GM12878 (cell line): ENCODE measurements around the gene SPSB3. TPM values are rescaled to one million over a fixed set of nuclear protein-coding genes. Genes with fewer than 3 reads are reported as not detected.

Experiments used
- CBFB ChIP-seq: IDR thresholded peaks from 2 replicates; pipeline ENCODE4 v1.6.1; 2016; ENCODE audit warnings: antibody characterized with exemption, low read depth
- GATAD2B ChIP-seq: fragments of 450-650 bp; conservative IDR thresholded peaks from 2 replicates; pipeline ENCODE4 v1.6.1; 2017; ENCODE audit warnings: low read depth, mild to moderate bottlenecking, moderate library complexity
- JUNB ChIP-seq: IDR thresholded peaks from 2 replicates; pipeline ENCODE4 v1.6.1; 2016; ENCODE audit warnings: antibody characterized with exemption, mild to moderate bottlenecking
- PML ChIP-seq: IDR thresholded peaks from 2 replicates; pipeline ENCODE4 v1.6.1; 2012; ENCODE audit warnings: low read length, inconsistent platforms
- SIN3A ChIP-seq: IDR thresholded peaks from 2 replicates; pipeline ENCODE4 v1.6.1; 2012; ENCODE audit warnings: low read depth, low read length, improper control_type of control experiment
- SMAD1 ChIP-seq: fragments of 450-650 bp; IDR thresholded peaks from 2 replicates; pipeline ENCODE4 v1.6.1; 2018; ENCODE audit warnings: mild to moderate bottlenecking, low read depth; ENCODE audit not compliant: partially characterized antibody
- ZNF687 ChIP-seq: fragments of 450-650 bp; IDR thresholded peaks from 2 replicates; pipeline ENCODE4 v1.6.1; 2017; ENCODE audit warnings: mild to moderate bottlenecking, moderate library complexity
- polyA plus RNA-seq, 11 experiments: library from polyadenylated mRNA; depleted of rRNA in 4 of 11; unstranded in 6 of 11; stranded (reverse) in 5 of 11; fragments of >200 nt; fragmentation: Nextera tagmentation in 4 of 11; fragmentation: Illumina TruSeq in 1 of 11; extraction: Ambion mirVana in 4 of 11; extraction: Trizol in 1 of 11; gene quantifications; 1 replicate in 1 of 11; 2 replicates in 10 of 11; pipeline versions ENCODE4 v1.2.1 to v1.2.3, GENCODE V29; 2011 to 2016; ENCODE audit warnings: inconsistent platforms in 2 of 11, missing spikeins in 2 of 11, low read depth in 1 of 11
- total RNA-seq, 4 experiments: library from RNA; depleted of rRNA in 3 of 4; stranded (reverse); fragments of >200 nt in 3 of 4; fragmentation: Illumina TruSeq in 1 of 4; extraction: Trizol in 1 of 4; gene quantifications; 2 replicates each; pipeline versions ENCODE4 v1.2.1 to v1.2.3, GENCODE V29; 2013 to 2021

SPSB3 gene
- total and polyA plus RNA-seq, 10 of the 15 experiments (the other 5 are each of a cell fraction or from before 2014, with no cell fraction given), result 0.31 to 26.9 (median 14.0) TPM

DNA sequence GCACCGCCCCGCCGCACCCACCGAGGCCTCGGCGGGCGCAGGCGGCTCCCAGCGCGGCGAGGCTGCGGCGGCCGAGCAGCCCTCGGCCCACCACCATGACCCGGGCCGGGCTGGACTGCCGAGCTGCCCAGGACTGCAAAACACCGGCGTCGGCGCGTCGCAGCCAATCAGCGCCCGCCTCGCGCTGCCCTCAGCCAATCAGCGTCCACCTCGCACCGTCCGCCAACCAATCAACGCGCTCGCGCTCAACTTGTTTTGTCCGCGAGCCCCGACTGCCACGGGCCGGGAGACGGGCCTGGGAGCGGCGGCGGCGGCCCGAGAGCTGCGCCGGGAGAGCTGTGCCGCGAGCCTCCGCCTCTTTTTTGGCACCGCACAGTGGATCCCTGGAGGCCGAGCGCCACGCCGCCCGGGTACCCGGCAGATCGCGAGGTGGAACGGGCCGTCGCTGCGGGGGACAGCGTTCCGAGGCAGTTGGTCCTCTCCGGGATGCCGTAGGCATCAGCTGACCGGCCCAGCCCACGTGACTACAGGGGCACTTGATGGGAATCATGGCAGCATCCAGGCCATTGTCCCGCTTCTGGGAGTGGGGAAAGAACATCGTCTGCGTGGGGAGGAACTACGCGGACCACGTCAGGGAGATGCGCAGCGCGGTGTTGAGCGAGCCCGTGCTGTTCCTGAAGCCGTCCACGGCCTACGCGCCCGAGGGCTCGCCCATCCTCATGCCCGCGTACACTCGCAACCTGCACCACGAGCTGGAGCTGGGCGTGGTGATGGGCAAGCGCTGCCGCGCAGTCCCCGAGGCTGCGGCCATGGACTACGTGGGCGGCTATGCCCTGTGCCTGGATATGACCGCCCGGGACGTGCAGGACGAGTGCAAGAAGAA, 44.6 kb upstream of the SPSB3 start, which contains the start of the genes FAHD1 and HAGH (continued):
- TF ChIP-seq SMAD1 (no peak), ZNF687 (0 out of 2 replicates have a peak, but pooled peaks have one; percentile 14), SIN3A (peak; percentile 96), CBFB (no peak), JUNB (no peak), PML (no peak), GATAD2B (peak; percentile 60; the same call in 1 of the 2 replicates)
